Breast epithelium (tissue), 4 donors: ENCODE data around the gene IKZF3. TPM values are rescaled to one million over a fixed set of nuclear protein-coding genes. Genes with fewer than 3 reads are reported as not detected.
"Not testable (repeated sequence)": the region's sequence is repeated elsewhere in the genome, so short reads cannot be mapped to it uniquely, and the experiment has no call there.

ENCODE experiments used
- DNase-seq, 2 donors: peaks; one replicate each; pipeline ENCODE4 v3.0.0-alpha.2; 2019; ENCODE audit warnings: low spot score in 2 of 2
- H3K27ac ChIP-seq, 2 donors: fragments of 200-600 bp; sonication (generic) in 1 of 2; one replicate each; pipeline ENCODE4 v1.5.1; 2016 to 2019; ENCODE audit warnings: mild to moderate bottlenecking in 1 of 2
- H3K27me3 ChIP-seq, 2 donors: fragments of 200-600 bp; sonication (generic) in 1 of 2; one replicate each; pipeline versions ENCODE4 v1.5.1 to v1.6.0; 2017 to 2019; ENCODE audit warnings: control low read depth in 1 of 2, mild to moderate bottlenecking in 1 of 2
- H3K36me3 ChIP-seq: fragments of 200-600 bp; one replicate; pipeline ENCODE4 v1.5.1; 2019
- H3K4me1 ChIP-seq, 2 donors: fragments of 200-600 bp; sonication (generic); one replicate each; pipeline ENCODE4 v1.5.1; 2016 to 2019; ENCODE audit warnings: control low read depth in 1 of 2
- H3K4me3 ChIP-seq, 3 donors: fragments of 200-600 bp; sonication (generic); 1 replicate in 2 of 3; 2 replicates in 1 of 3; pipeline ENCODE4 v1.5.1; 2016 to 2019; ENCODE audit warnings: mild to moderate bottlenecking in 3 of 3, moderate library complexity in 2 of 3
- H3K9me3 ChIP-seq, 2 donors: fragments of 200-600 bp; sonication (generic) in 1 of 2; one replicate each; pipeline ENCODE4 v1.5.1; 2016 to 2019; ENCODE audit warnings: control low read depth in 1 of 2
- POLR2A ChIP-seq: fragments of 450-650 bp; IDR thresholded peaks from one replicate; pipeline ENCODE4 v1.6.1; 2016; ENCODE audit warnings: antibody characterized with exemption, mild to moderate bottlenecking, moderate library complexity
- POLR2AphosphoS5 ChIP-seq, 3 donors: sonication (generic); formaldehyde crosslinking; IDR thresholded peaks; one replicate each; pipeline ENCODE4 v1.6.1; 2017; ENCODE audit warnings: antibody characterized with exemption in 3 of 3
- intact Hi-C: fragments of 100-400 bp; cut with DNase I; formaldehyde crosslinking; loops from one replicate; pipeline ENCODE4 v1.15.1; 2023; ENCODE audit warnings: low total_unique reads
- total RNA-seq, 3 donors: library from RNA; depleted of rRNA; stranded (reverse); fragments of >200 nt; gene quantifications; one replicate each; pipeline ENCODE4 v1.1.0, GENCODE V29; 2016
- TF ChIP-seq, protein P1 (sequence below), 3 donors: fragments of 450-650 bp; IDR thresholded peaks; one replicate each; pipeline ENCODE4 v1.5.1; 2016 to 2017; ENCODE audit warnings: antibody characterized with exemption in 3 of 3, mild to moderate bottlenecking in 3 of 3, moderate library complexity in 3 of 3

Gene IKZF3
- total RNA-seq, 3 donors from 2014 or later: 1.8 to 4.8 (median 2.3) TPM

DNA sequence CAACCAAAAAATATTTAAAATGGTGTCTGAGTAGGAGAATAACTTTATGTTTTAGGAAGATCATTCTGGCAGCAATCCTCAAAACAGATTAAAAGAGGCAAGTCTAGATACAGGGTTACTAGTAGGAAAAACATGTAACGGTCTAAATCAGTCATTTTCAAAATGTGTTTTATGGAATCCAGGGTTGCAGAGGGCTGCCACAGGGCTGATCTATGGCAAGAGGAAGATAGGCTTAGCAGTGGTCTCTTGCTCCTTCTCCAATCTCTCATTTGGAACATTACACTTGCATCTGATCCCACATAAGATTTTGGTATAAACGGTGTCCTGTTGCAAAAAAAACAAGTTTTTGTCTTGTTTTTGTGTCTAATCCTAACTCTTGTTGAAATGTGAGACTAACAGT, 9.2 kb downstream of the IKZF3 start:
- Histone ChIP-seq H3K36me3 (no peaks in the 10 kb centered on the region), H3K27me3 (no peaks in the 10 kb centered on the region), H3K27ac (no peak overlapping the region), H3K9me3 (no peaks in the 10 kb centered on the region), H3K4me3 (no peak overlapping the region), H3K4me1 (no peaks in the 10 kb centered on the region)
- intact Hi-C loops: no loop called here
- no peak for TF ChIP-seq POLR2AphosphoS5 (IDR thresholded peaks at IDR 0.05)
- TF ChIP-seq, protein P1, sequence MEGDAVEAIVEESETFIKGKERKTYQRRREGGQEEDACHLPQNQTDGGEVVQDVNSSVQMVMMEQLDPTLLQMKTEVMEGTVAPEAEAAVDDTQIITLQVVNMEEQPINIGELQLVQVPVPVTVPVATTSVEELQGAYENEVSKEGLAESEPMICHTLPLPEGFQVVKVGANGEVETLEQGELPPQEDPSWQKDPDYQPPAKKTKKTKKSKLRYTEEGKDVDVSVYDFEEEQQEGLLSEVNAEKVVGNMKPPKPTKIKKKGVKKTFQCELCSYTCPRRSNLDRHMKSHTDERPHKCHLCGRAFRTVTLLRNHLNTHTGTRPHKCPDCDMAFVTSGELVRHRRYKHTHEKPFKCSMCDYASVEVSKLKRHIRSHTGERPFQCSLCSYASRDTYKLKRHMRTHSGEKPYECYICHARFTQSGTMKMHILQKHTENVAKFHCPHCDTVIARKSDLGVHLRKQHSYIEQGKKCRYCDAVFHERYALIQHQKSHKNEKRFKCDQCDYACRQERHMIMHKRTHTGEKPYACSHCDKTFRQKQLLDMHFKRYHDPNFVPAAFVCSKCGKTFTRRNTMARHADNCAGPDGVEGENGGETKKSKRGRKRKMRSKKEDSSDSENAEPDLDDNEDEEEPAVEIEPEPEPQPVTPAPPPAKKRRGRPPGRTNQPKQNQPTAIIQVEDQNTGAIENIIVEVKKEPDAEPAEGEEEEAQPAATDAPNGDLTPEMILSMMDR (IDR thresholded peaks at IDR 0.05): no peak
- no peak for TF ChIP-seq POLR2A
- no peak for DNase-seq

DNA sequence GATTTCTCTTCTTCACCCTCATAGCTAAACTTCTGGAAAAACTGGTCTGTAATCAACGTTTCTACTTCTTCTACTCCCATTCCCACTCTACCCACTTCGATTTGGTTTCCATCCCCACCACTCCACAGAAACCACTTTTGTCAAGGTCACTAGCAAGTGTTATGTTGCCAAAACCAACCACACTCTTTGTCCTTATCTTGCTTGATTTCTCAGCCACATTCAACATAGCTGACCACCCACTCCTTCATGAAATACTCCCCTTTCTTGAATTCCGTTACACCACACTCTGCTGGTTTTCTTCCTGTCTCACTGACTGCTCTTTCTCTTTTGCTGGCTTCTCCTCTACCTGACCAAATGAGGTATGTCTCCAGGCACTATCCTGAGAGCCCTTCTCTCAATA, 11.9 kb downstream of the IKZF3 start:
- H3K27ac ChIP-seq: no peak overlapping the region
- no peak for DNase-seq
- TF ChIP-seq POLR2A (no peak), POLR2AphosphoS5 (IDR thresholded peaks at IDR 0.05) (no peak)
- TF ChIP-seq, protein P1 (IDR thresholded peaks at IDR 0.05): no peak
- H3K4me3 ChIP-seq: no peak overlapping the region
- intact Hi-C loops: no loop called here
- H3K4me1 ChIP-seq: no peaks in the 10 kb centered on the region
- H3K27me3 ChIP-seq: no peaks in the 10 kb centered on the region
- H3K9me3 ChIP-seq: no peaks in the 10 kb centered on the region
- H3K36me3 ChIP-seq: no peaks in the 10 kb centered on the region

DNA sequence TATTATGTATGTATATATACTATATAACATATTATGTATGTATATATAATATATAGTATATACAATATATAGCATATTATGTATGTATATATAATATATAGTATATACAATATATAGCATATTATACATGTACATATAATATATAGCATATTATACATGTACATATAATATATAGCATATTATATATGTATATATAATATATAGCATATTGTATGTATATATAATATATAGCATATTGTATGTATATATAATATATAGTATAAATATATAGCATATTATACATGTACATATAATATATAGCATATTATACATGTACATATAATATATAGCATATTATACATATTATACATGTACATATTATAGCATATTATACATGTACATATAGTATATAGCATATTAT, 13.9 kb downstream of the IKZF3 start:
- H3K9me3 ChIP-seq, H3K27me3 ChIP-seq, DNase-seq, H3K27ac ChIP-seq, H3K4me3 ChIP-seq, intact Hi-C loops, H3K36me3 ChIP-seq, H3K4me1 ChIP-seq: not testable (repeated sequence)

DNA sequence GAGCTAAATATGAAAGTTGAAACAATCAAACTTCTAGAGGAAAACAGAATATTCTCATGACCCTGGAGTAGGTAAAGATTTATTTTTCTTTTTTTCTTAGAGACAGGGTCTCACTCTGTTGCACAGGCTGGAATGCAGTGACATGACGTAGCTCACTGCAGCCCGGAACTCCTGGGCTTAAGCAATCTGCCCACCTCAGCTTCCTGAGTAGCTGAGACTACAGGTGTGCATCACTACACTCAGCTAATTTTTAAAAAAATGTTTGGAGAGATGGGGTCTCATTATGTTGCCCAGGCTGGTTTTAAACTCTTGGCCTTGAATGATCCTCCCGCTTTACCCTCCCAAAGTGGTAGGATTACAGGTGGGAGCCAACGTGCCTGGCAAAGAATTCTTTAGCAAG, 15.5 kb downstream of the IKZF3 start:
- DNase-seq: no peak
- Histone ChIP-seq H3K4me1 (no peaks in the 10 kb centered on the region), H3K36me3 (no peaks in the 10 kb centered on the region), H3K27me3 (no peaks in the 10 kb centered on the region), H3K4me3 (no peak overlapping the region), H3K9me3 (no peaks in the 10 kb centered on the region), H3K27ac (no peak overlapping the region)
- TF ChIP-seq, protein P1 (IDR thresholded peaks at IDR 0.05): no peak
- no peak for TF ChIP-seq POLR2A
- TF ChIP-seq POLR2AphosphoS5 (IDR thresholded peaks at IDR 0.05): no peak
- intact Hi-C loops: loop anchor here (5.0 kb wide), 1 partner anchor 271 kb away; no protein-coding TSS in a partner anchor

DNA sequence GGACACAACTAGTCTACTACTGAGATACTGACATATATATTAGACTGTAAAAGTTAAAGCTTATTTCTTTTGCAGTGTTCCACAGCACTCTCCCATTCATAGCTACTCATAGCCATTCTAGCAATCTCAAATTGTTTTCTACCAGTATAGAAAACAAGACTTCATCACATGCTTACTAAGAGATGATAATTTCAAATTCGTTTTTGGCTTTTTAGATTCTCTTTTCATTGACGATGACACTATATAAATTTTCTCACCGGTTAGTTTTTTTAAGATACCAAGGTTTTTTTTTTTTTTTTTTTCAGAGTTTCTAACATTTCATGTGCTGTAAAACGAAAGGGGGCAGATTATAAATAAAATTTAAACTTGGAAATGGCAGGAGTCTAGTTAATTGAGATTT, 17.9 kb downstream of the IKZF3 start:
- Histone ChIP-seq H3K27me3 (no peaks in the 10 kb centered on the region), H3K4me1 (no peaks in the 10 kb centered on the region), H3K36me3 (no peaks in the 10 kb centered on the region), H3K27ac (no peak overlapping the region), H3K4me3 (no peak overlapping the region), H3K9me3 (no peaks in the 10 kb centered on the region)
- no peak for DNase-seq
- intact Hi-C loops: loop anchor here (5.0 kb wide), 1 partner anchor 269 kb away; no protein-coding TSS in a partner anchor
- TF ChIP-seq, protein P1 (IDR thresholded peaks at IDR 0.05): no peak
- TF ChIP-seq POLR2A: no peak
- TF ChIP-seq POLR2AphosphoS5 (IDR thresholded peaks at IDR 0.05): no peak
